C4-2B (cell line): ENCODE data around the gene RFC3.

Source experiments
- ZFX ChIP-seq: fragments of 450-650 bp; IDR thresholded peaks from 2 replicates; pipeline ENCODE4 v1.6.1; 2017
- TF ChIP-seq, protein P1 (sequence below): fragments of 450-650 bp; conservative IDR thresholded peaks from 2 replicates; pipeline ENCODE4 v1.5.1; 2017; ENCODE audit warnings: mild to moderate bottlenecking

- TF ChIP-seq, protein P1, sequence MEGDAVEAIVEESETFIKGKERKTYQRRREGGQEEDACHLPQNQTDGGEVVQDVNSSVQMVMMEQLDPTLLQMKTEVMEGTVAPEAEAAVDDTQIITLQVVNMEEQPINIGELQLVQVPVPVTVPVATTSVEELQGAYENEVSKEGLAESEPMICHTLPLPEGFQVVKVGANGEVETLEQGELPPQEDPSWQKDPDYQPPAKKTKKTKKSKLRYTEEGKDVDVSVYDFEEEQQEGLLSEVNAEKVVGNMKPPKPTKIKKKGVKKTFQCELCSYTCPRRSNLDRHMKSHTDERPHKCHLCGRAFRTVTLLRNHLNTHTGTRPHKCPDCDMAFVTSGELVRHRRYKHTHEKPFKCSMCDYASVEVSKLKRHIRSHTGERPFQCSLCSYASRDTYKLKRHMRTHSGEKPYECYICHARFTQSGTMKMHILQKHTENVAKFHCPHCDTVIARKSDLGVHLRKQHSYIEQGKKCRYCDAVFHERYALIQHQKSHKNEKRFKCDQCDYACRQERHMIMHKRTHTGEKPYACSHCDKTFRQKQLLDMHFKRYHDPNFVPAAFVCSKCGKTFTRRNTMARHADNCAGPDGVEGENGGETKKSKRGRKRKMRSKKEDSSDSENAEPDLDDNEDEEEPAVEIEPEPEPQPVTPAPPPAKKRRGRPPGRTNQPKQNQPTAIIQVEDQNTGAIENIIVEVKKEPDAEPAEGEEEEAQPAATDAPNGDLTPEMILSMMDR, result no peak
- TF ChIP-seq ZFX, result no peak
Measured at GRCh38 chr13:33873251-33873908, 55.4 kb downstream of the RFC3 start.
